HEK293T (cell line): ENCODE data around the gene RCN2.

Experiments used
- CTCF ChIA-PET: fragments of 350-600 bp; formaldehyde crosslinking; extraction: SDS; loops from one replicate; lab custom pipeline; 2021; ENCODE audit warnings: antibody characterized with exemption, inconsistent platforms; lab: Yijun Ruan, JAX
- POLR2A ChIA-PET: fragments of 350-600 bp; formaldehyde crosslinking; extraction: SDS; loops from one replicate; lab custom pipeline; 2020; ENCODE audit warnings: antibody characterized with exemption, inconsistent platforms; lab: Yijun Ruan, JAX
- DNase-seq: peaks from one replicate; pipeline ENCODE4 v3.0.0; 2012; ENCODE audit warnings: mixed read lengths; ENCODE audit errors: extremely low spot score
- ARNT ChIP-seq: fragments of 450-650 bp; IDR thresholded peaks from 2 replicates; pipeline ENCODE4 v1.6.1; 2017; ENCODE audit warnings: mild to moderate bottlenecking
- BHLHE40 ChIP-seq: fragments of 450-650 bp; IDR thresholded peaks from 2 replicates; pipeline ENCODE4 v1.6.1; 2016; ENCODE audit warnings: mild to moderate bottlenecking, moderate library complexity, borderline replicate concordance
- CTBP1 ChIP-seq: fragments of 450-650 bp; IDR thresholded peaks from 2 replicates; pipeline ENCODE4 v1.6.1; 2016; ENCODE audit warnings: borderline replicate concordance
- ELF4 ChIP-seq: fragments of 450-650 bp; IDR thresholded peaks from 2 replicates; pipeline ENCODE4 v1.6.1; 2017; ENCODE audit warnings: antibody characterized with exemption
- FOXA1 ChIP-seq: fragments of 450-650 bp; IDR thresholded peaks from 2 replicates; pipeline ENCODE4 v1.6.1; 2016; ENCODE audit warnings: mild to moderate bottlenecking
- FOXK2 ChIP-seq: fragments of 450-650 bp; IDR thresholded peaks from 2 replicates; pipeline ENCODE4 v1.6.1; 2016; ENCODE audit warnings: mild to moderate bottlenecking
- FOXM1 ChIP-seq: fragments of 450-650 bp; IDR thresholded peaks from 2 replicates; pipeline ENCODE4 v1.6.1; 2017; ENCODE audit warnings: mild to moderate bottlenecking, borderline replicate concordance
- HDGF ChIP-seq: fragments of 450-650 bp; IDR thresholded peaks from 2 replicates; pipeline ENCODE4 v1.6.1; 2017; ENCODE audit warnings: antibody characterized with exemption, borderline replicate concordance
- L3MBTL2 ChIP-seq: fragments of 450-650 bp; conservative IDR thresholded peaks from 2 replicates; pipeline ENCODE4 v1.6.1; 2016; ENCODE audit warnings: mild to moderate bottlenecking
- LEF1 ChIP-seq: fragments of 450-650 bp; IDR thresholded peaks from 2 replicates; pipeline ENCODE4 v1.6.1; 2017; ENCODE audit warnings: mild to moderate bottlenecking, borderline replicate concordance
- NFRKB ChIP-seq: fragments of 450-650 bp; IDR thresholded peaks from 2 replicates; pipeline ENCODE4 v1.6.1; 2016; ENCODE audit warnings: mild to moderate bottlenecking, moderate library complexity
- SP1 ChIP-seq: fragments of 450-650 bp; IDR thresholded peaks from 2 replicates; pipeline ENCODE4 v1.6.1; 2017
- SUZ12 ChIP-seq: fragments of 450-650 bp; IDR thresholded peaks from 2 replicates; pipeline ENCODE4 v1.6.1; 2016; ENCODE audit warnings: mild to moderate bottlenecking
- TARDBP ChIP-seq: fragments of 450-650 bp; IDR thresholded peaks from 2 replicates; pipeline ENCODE4 v1.6.1; 2016
- ZNF384 ChIP-seq: fragments of 450-650 bp; IDR thresholded peaks from 2 replicates; pipeline ENCODE4 v1.6.1; 2016
- TF ChIP-seq, protein P1 (sequence below): fragments of 450-650 bp; IDR thresholded peaks from 2 replicates; pipeline ENCODE4 v1.6.1; 2016

The RCN2 gene

DNA sequence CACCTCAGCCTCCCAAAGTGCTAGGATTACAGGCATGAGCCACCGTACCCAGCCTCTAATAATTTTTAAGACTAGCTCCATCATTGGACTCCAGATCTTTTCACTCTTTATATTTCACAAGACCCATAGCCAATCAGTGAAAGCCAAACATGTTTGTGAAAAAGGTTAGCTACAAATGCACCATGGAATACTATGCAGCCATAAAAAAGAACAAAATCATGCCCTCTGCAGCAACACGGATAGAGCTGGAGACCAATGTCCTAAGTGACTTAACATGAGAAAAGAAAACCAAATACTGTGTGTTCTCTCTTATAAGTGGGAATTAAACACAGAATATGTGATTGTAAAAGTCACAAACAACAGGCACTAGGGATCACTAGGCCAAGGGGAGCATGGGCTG is 29.6 kb upstream of the RCN2 start:
- TF ChIP-seq CTBP1 (no peak), SUZ12 (no peak), SP1 (no peak), ELF4 (no peak), FOXA1 (no peak), FOXM1 (no peak), HDGF (no peak), BHLHE40 (no peak), ARNT (no peak), ZNF384 (no peak), L3MBTL2 (no peak), TARDBP (no peak), FOXK2 (no peak), LEF1 (no peak)
- TF ChIP-seq, protein P1, sequence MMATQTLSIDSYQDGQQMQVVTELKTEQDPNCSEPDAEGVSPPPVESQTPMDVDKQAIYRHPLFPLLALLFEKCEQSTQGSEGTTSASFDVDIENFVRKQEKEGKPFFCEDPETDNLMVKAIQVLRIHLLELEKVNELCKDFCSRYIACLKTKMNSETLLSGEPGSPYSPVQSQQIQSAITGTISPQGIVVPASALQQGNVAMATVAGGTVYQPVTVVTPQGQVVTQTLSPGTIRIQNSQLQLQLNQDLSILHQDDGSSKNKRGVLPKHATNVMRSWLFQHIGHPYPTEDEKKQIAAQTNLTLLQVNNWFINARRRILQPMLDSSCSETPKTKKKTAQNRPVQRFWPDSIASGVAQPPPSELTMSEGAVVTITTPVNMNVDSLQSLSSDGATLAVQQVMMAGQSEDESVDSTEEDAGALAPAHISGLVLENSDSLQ: no peak
- CTCF ChIA-PET: no interaction called here
- POLR2A ChIA-PET: interaction anchor here (0.8 kb wide), 1 partner anchor 1536 kb away, joined by 3 read pairs; the partner anchor contains the start of gene IREB2
- no peak for DNase-seq

GRCh38 chr15:76903251-76903681 is 28.3 kb upstream of the RCN2 start:
- CTCF ChIA-PET: interaction anchor here (0.7 to 1.6 kb wide), 3 partner anchors 44 to 142 kb away, joined by 3 to 5 read pairs (median 3); no protein-coding TSS in a partner anchor
- TF ChIP-seq BHLHE40: no peak
- no peak for TF ChIP-seq ZNF384
- TF ChIP-seq TARDBP: no peak
- no peak for TF ChIP-seq L3MBTL2
- no peak for TF ChIP-seq HDGF
- TF ChIP-seq, protein P1: no peak
- TF ChIP-seq NFRKB: no peak
- TF ChIP-seq FOXA1: no peak
- no peak for TF ChIP-seq LEF1
- no peak for TF ChIP-seq CTBP1
- no peak for TF ChIP-seq SP1
- no peak for TF ChIP-seq ARNT
- no peak for TF ChIP-seq FOXM1
- TF ChIP-seq SUZ12: no peak
- POLR2A ChIA-PET: interaction anchor here (5.3 kb wide), 1 partner anchor 27 kb away, joined by 39 read pairs; the partner anchor contains the start of gene RCN2
- no peak for DNase-seq

DNA sequence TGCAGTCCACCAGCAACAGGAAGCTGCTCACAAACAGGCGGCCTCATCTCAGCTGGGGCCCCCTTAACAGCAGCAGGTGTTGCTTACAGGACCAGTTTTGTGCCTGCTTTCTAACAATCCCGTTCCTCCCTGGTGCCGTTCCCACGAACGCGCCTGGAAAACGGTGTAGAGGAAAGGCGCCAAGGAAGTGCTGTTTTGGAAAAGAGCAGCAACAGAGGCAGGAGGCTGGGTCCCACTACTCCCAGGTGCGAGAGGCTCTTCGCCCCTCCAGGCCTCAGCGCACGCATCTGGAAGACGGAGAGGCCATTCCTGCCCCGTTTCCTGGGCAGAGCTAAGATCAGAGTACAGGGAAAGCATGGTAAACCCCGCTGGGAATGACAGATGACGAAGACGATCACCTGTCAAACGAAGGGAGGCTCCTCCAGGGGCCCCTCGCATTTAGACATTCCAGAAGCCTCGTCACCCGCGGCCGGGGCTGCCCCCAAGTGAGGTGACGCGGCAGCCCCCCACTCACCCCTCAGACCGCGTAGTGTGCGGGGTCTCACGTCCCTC is 27.0 kb upstream of the RCN2 start:
- TF ChIP-seq L3MBTL2: peak; percentile 23
- no peak for TF ChIP-seq TARDBP
- TF ChIP-seq LEF1: no peak
- no peak for TF ChIP-seq FOXA1
- no peak for TF ChIP-seq SUZ12
- no peak for TF ChIP-seq ZNF384
- TF ChIP-seq ELF4: no peak
- TF ChIP-seq CTBP1: no peak
- TF ChIP-seq, protein P1: peak; percentile 69
- TF ChIP-seq BHLHE40: no peak
- no peak for TF ChIP-seq HDGF
- no peak for TF ChIP-seq FOXK2
- TF ChIP-seq ARNT: no peak
- CTCF ChIA-PET: interaction anchor here (0.6 to 1.6 kb wide), 2 partner anchors 46 to 276 kb away, joined by 3 read pairs; no protein-coding TSS in a partner anchor
- POLR2A ChIA-PET: interaction anchor here (1.0 to 5.3 kb wide), 4 partner anchors 22 to 112 kb away, joined by 3 to 39 read pairs (median 4); partner anchors contain the start of gene RCN2
- peak; percentile 59 for DNase-seq

GRCh38 chr15:76905013-76905839 is 26.3 kb upstream of the RCN2 start, which contains the start of gene SCAPER:
Gene SCAPER, minus strand, starts transcription at chr15:76905340. Its CDS starts 21,523 bp downstream, at chr15:76883817.
- DNase-seq: peak; percentile 98
- ChIA-PET CTCF (no interaction called here), POLR2A (interaction anchor here (0.8 to 5.3 kb wide), 7 partner anchors 10 to 56 kb away, joined by 3 to 39 read pairs (median 3); partner anchors contain the start of gene RCN2)
- peak; percentile 99 for TF ChIP-seq L3MBTL2
- TF ChIP-seq HDGF: 0 out of 2 replicates have a peak, but pooled peaks have one; percentile 16
- no peak for TF ChIP-seq FOXA1
- no peak for TF ChIP-seq LEF1

- no peak for DNase-seq
- TF ChIP-seq CTBP1 (no peak), L3MBTL2 (no peak), FOXM1 (no peak)
- TF ChIP-seq, protein P1: no peak
- ChIA-PET CTCF (no interaction called here), POLR2A (interaction anchor here (0.8 to 5.3 kb wide), 6 partner anchors 9 to 56 kb away, joined by 3 to 39 read pairs (median 4); partner anchors contain the start of gene RCN2)
Observed at GRCh38 chr15:76905855-76906254, 25.7 kb upstream of the RCN2 start.
